C4-2B (cell line): ENCODE measurements around the gene NPFF.

ENCODE experiments used
- H3K27ac ChIP-seq: fragments of 450-650 bp; 2 replicates; pipeline ENCODE4 v1.5.1; 2017
- ZFX ChIP-seq: fragments of 450-650 bp; IDR thresholded peaks from 2 replicates; pipeline ENCODE4 v1.6.1; 2017
- TF ChIP-seq, protein P1 (sequence below): fragments of 450-650 bp; conservative IDR thresholded peaks from 2 replicates; pipeline ENCODE4 v1.5.1; 2017; ENCODE audit warnings: mild to moderate bottlenecking

Gene NPFF

DNA sequence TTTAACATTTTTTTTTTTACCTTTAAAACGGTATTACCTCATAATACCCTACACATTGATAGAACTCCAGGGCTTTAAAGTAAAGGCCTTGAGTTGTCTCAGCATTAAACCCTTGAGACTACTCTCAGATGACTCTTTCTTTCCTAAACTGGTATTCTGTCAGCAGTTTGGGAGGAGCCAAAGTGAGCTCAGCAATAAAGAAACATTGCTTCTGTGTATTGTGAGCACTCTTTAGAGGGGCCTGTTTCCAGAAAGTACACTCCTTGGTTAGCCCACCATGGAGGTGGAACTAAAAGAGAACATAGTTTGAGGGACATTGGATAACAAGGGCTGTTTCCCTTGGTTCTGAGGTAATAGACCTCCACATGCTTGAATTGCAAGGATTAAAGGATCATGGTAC, 28.4 kb downstream of the NPFF start:
- TF ChIP-seq ZFX: no peak
- TF ChIP-seq, protein P1, sequence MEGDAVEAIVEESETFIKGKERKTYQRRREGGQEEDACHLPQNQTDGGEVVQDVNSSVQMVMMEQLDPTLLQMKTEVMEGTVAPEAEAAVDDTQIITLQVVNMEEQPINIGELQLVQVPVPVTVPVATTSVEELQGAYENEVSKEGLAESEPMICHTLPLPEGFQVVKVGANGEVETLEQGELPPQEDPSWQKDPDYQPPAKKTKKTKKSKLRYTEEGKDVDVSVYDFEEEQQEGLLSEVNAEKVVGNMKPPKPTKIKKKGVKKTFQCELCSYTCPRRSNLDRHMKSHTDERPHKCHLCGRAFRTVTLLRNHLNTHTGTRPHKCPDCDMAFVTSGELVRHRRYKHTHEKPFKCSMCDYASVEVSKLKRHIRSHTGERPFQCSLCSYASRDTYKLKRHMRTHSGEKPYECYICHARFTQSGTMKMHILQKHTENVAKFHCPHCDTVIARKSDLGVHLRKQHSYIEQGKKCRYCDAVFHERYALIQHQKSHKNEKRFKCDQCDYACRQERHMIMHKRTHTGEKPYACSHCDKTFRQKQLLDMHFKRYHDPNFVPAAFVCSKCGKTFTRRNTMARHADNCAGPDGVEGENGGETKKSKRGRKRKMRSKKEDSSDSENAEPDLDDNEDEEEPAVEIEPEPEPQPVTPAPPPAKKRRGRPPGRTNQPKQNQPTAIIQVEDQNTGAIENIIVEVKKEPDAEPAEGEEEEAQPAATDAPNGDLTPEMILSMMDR: no peak
- H3K27ac ChIP-seq: no peak overlapping the region

- no peak for TF ChIP-seq ZFX
- TF ChIP-seq, protein P1: no peak; the same call in 1 of the 2 replicates
- H3K27ac ChIP-seq: no peak overlapping the region
These were observed 30.5 kb downstream of the NPFF start for GRCh38 chr12:53476769-53477209.

DNA sequence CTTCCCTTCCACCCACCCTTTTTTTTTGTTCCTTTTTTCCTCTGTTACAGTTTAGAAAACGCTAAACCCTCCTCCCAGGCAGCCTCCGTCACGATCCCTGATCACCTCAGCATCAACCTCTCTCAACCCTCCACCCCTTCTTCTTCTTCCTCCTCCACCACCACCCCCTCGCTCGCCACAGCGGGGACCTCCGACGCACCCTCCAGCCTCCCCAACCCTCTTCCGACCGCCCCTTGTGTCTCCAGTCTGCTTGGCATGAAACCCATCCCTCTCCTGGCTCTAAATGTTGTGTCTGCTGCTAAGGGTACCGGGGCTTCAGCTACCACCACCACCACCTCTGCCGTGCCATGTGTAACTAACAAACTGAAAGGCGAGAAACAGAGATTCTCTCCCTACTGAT, 32.5 kb downstream of the NPFF start:
- H3K27ac ChIP-seq: no peak overlapping the region
- TF ChIP-seq, protein P1: no peak
- no peak for TF ChIP-seq ZFX

GRCh38 chr12:53474077-53474476, 33.2 kb downstream of the NPFF start:
- TF ChIP-seq, protein P1: no peak
- TF ChIP-seq ZFX: no peak

GRCh38 chr12:53472056-53472582, 35.2 kb downstream of the NPFF start:
- TF ChIP-seq, protein P1: no peak
- TF ChIP-seq ZFX: no peak

More at GRCh38 chr12:53474077-53474476, 33.2 kb downstream of the NPFF start:
- no peak overlapping the region for H3K27ac ChIP-seq

DNA sequence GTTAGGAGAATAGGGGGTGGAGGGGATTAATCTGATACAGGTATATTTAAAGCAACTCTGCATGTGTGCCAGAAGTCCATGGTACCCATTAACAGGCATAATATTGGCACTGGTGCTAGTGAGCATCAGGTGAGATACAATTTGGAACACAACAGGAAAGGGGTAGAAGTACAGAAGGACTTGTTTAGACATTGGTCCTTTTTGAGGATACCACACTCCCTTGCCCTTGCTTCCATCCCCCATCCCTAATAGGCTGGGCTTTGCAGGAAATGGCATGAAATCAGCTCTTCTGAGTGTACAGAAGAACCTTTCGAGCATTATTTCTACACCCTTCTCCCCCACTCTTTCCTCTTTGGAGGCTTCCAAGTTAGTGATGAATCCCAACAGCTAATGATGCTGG, 39.0 kb downstream of the NPFF start:
- TF ChIP-seq, protein P1: no peak
- no peak for TF ChIP-seq ZFX
- H3K27ac ChIP-seq: no peak overlapping the region

More at GRCh38 chr12:53472056-53472582, 35.2 kb downstream of the NPFF start:
- H3K27ac ChIP-seq: no peak overlapping the region

- TF ChIP-seq, protein P1: no peak
- TF ChIP-seq ZFX: no peak
These were observed 39.4 kb downstream of the NPFF start for GRCh38 chr12:53467880-53468279.

More at GRCh38 chr12:53467880-53468279, 39.4 kb downstream of the NPFF start:
- no peak overlapping the region for H3K27ac ChIP-seq
